Right atrium auricular region (tissue), 2 donors: ENCODE results near the gene TBXA2R. TPM values are rescaled to one million over a fixed set of nuclear protein-coding genes. Genes with fewer than 3 reads are reported as not detected.

Source experiments
- DNase-seq: peaks from one replicate; pipeline ENCODE4 v3.0.0-alpha.2; 2019; ENCODE audit warnings: low spot score
- H3K27ac ChIP-seq, 2 donors: fragments of 200-600 bp; sonication (generic); 1 replicate in 1 of 2; 2 replicates in 1 of 2; pipeline ENCODE4 v1.5.1; 2016 to 2019
- H3K27me3 ChIP-seq, 2 donors: fragments of 200-600 bp; sonication (generic); one replicate each; pipeline versions ENCODE4 v1.5.1 to v1.6.0; 2017 to 2019
- H3K36me3 ChIP-seq: fragments of 200-600 bp; sonication (generic); one replicate; pipeline ENCODE4 v1.5.1; 2016
- H3K4me1 ChIP-seq, 2 donors: fragments of 200-600 bp; sonication (generic); one replicate each; pipeline versions ENCODE4 v1.5.1 to v1.6.0; 2017 to 2019
- H3K4me3 ChIP-seq, 2 donors: fragments of 200-600 bp; sonication (generic); 1 replicate in 1 of 2; 2 replicates in 1 of 2; pipeline ENCODE4 v1.5.1; 2017 to 2019; ENCODE audit warnings: mild to moderate bottlenecking in 1 of 2, moderate library complexity in 1 of 2
- H3K9me3 ChIP-seq, 2 donors: fragments of 200-600 bp; sonication (generic); one replicate each; pipeline ENCODE4 v1.5.1; 2019
- total RNA-seq, 2 donors: library from RNA; depleted of rRNA; stranded (reverse); fragments of >200 nt; gene quantifications; one replicate each; pipeline ENCODE4 v1.1.0, GENCODE V29; 2016
- TF ChIP-seq, protein P1 (sequence below), 2 donors: fragments of 200-600 bp; sonication (generic); IDR thresholded peaks; one replicate each; pipeline ENCODE4 v1.5.1; 2019; ENCODE audit warnings: antibody characterized with exemption in 2 of 2

The TBXA2R gene
- total RNA-seq, 2 donors from 2014 or later = 0.67 to 1.1 TPM

DNA sequence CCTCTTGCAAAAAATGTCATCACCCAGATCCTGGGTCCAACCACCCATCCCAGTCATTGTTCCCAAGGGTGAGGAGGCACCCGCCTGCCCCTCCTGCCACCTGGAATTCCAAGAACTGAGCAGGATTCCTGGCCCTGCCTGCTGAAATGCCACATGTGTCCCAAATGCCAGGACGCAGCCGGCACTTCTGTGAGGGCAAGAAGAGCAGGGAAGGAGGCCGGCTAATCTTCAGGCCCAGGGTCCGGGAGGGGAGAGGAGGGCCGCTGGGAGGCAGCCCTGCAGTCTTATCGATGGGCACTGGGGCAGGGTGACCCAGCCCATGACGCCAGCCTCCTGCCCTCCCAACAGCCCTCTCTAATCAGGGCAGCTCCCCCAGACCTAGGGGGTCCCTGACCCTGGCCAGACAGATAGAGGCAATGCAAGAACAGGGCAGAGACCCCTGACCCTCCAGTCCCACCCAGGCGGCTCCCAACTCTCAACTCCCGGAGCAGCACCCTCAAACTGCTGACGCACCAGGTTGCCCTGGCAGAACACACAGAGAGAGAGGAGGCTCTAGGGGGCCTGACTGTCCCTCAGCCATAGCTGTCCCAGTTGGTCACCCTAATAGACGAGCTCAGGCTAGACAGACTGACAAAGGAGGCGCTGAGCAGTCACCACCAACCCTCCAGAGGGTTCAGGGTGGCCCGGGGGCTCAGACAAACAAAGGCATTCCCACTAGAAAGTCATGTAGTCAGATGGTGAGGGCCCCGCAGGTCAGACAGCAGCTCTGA is 50.8 kb downstream of the TBXA2R start:
- TF ChIP-seq, protein P1, sequence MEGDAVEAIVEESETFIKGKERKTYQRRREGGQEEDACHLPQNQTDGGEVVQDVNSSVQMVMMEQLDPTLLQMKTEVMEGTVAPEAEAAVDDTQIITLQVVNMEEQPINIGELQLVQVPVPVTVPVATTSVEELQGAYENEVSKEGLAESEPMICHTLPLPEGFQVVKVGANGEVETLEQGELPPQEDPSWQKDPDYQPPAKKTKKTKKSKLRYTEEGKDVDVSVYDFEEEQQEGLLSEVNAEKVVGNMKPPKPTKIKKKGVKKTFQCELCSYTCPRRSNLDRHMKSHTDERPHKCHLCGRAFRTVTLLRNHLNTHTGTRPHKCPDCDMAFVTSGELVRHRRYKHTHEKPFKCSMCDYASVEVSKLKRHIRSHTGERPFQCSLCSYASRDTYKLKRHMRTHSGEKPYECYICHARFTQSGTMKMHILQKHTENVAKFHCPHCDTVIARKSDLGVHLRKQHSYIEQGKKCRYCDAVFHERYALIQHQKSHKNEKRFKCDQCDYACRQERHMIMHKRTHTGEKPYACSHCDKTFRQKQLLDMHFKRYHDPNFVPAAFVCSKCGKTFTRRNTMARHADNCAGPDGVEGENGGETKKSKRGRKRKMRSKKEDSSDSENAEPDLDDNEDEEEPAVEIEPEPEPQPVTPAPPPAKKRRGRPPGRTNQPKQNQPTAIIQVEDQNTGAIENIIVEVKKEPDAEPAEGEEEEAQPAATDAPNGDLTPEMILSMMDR (IDR thresholded peaks at IDR 0.05) = no peak
- H3K4me3 ChIP-seq = peak overlapping the region; percentile 76 to 96
- DNase-seq = no peak
- H3K4me1 ChIP-seq = peaks cover 0 to 44% of the 10 kb centered on the region in 2 donors
- H3K9me3 ChIP-seq = no peaks in the 10 kb centered on the region
- no peaks in the 10 kb centered on the region for H3K36me3 ChIP-seq
- H3K27ac ChIP-seq = peak overlapping the region in 1 of 2 donors; percentile 84
- H3K27me3 ChIP-seq = no peaks in the 10 kb centered on the region

- no peaks in the 10 kb centered on the region for H3K9me3 ChIP-seq
- TF ChIP-seq, protein P1 (IDR thresholded peaks at IDR 0.05) = no peak
- no peaks in the 10 kb centered on the region for H3K27me3 ChIP-seq
- no peak for DNase-seq
- H3K36me3 ChIP-seq = no peaks in the 10 kb centered on the region
- H3K27ac ChIP-seq = peak overlapping the region in 1 of 2 donors; percentile 31
- no peak overlapping the region for H3K4me3 ChIP-seq
- peaks cover 0 to 44% of the 10 kb centered on the region in 2 donors for H3K4me1 ChIP-seq
These were observed 52.2 kb downstream of the TBXA2R start for GRCh38 chr19:3554254-3555083.

- Histone ChIP-seq H3K36me3 (no peaks in the 10 kb centered on the region), H3K9me3 (no peaks in the 10 kb centered on the region), H3K27me3 (no peaks in the 10 kb centered on the region), H3K4me3 (no peak overlapping the region), H3K4me1 (peaks cover 0 to 34% of the 10 kb centered on the region in 2 donors), H3K27ac (no peak overlapping the region)
- DNase-seq = no peak
- TF ChIP-seq, protein P1 (IDR thresholded peaks at IDR 0.05) = no peak
These were observed 54.9 kb downstream of the TBXA2R start for GRCh38 chr19:3551792-3552095.

DNA sequence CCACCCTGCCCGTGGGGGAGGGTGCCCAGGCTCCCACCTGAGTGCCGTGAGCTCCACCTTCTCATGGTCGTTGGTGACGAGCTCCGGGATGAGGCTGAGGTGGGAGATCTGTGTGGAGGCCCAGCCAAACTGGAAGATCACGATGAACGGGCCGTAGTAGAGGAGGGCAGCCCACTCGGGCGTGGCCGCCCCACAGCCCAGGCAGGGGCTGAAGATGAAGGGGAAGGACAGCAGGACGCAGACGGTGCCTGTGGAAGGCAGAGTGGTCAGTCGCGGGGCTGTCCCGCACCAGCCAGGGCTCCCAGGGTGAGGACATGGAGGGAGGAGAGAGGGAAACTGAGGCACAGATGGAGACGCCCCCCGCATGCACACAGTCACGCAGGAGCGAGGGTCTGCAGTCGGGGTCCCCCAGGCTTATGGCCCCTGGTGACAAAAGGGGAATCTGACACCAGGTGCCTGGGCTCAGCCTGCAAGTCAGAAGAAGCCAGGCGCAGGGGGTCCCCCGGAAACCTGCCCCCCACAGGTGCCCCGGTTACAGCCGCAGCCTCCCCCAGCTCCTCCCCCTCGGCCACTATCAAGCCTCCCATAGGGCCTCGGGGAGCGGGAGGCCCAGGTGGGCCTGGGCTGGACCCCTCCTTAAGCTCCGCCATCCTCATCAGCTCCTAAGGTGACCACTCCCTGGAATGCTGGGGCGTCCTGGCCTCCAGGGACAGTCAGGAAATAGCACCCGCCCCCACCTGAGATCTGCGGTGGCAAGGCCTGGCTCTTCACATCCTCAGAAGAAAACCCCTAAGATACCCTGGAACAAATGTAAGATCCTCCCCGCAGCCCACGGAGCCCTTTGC is 55.5 kb downstream of the TBXA2R start:
- Histone ChIP-seq H3K9me3 (no peaks in the 10 kb centered on the region), H3K4me1 (peaks cover 0 to 28% of the 10 kb centered on the region in 2 donors), H3K27ac (no peak overlapping the region), H3K27me3 (no peaks in the 10 kb centered on the region), H3K4me3 (no peak overlapping the region), H3K36me3 (no peaks in the 10 kb centered on the region)
- TF ChIP-seq, protein P1 (IDR thresholded peaks at IDR 0.05) = no peak
- no peak for DNase-seq

DNA sequence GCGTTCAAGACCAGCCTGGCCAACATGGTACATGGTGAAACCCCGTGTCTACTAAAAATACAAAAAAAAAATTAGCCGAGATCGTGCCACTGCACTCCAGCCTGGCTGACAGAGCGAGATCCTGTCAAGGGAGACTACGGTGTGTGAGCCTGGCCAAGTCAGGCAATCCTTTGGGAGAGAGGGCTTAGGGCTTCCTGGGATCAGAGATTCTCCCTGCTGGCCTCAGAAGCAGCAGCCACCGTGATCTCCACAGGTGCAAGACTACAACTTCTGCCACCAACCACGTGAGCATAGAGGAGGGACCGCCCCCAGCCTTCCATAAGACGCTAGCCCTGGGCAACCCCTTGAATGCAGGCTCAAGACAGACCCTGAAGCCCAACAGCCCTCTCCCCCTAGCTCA is 56.9 kb downstream of the TBXA2R start:
- Histone ChIP-seq H3K27me3 (no peaks in the 10 kb centered on the region), H3K36me3 (no peaks in the 10 kb centered on the region), H3K4me1 (peaks cover 0 to 15% of the 10 kb centered on the region in 2 donors), H3K27ac (no peak overlapping the region), H3K4me3 (no peak overlapping the region), H3K9me3 (no peaks in the 10 kb centered on the region)
- TF ChIP-seq, protein P1 (IDR thresholded peaks at IDR 0.05) = no peak
- no peak for DNase-seq
